Activated naive CD4-positive, alpha-beta T cell treated with anti-CD3 and anti-CD28 coated beads for 36 hours (primary cell): Measurements from ENCODE around the gene FMO1. TPM values are rescaled to one million over a fixed set of nuclear protein-coding genes. Genes with fewer than 3 reads are reported as not detected.
"Not testable (repeated sequence)": the region's sequence is repeated elsewhere in the genome, so short reads cannot be mapped to it uniquely, and the experiment has no call there.

Source experiments
- CTCF ChIA-PET: fragments of 350-600 bp; sonication (Branson Sonifier 250); formaldehyde crosslinking; loops from one replicate; lab custom pipeline; 2021; ENCODE audit warnings: antibody characterized with exemption; lab: Charles Lee
- DNase-seq: peaks from one replicate; pipeline ENCODE4 v3.0.0-alpha.2; 2020
- H3K27ac Mint-ChIP-seq: one replicate; pipeline ENCODE4 v1.8.0; 2021; ENCODE audit warnings: mild to moderate bottlenecking, mixed read lengths
- H3K27me3 Mint-ChIP-seq: one replicate; pipeline ENCODE4 v1.8.0; 2021; ENCODE audit warnings: low read depth, mixed read lengths
- H3K36me3 Mint-ChIP-seq: one replicate; pipeline ENCODE4 v1.8.0; 2021; ENCODE audit warnings: low read depth, mixed read lengths
- H3K4me1 Mint-ChIP-seq: one replicate; pipeline ENCODE4 v1.8.0; 2021; ENCODE audit warnings: low read depth, mixed read lengths
- H3K4me3 Mint-ChIP-seq: one replicate; pipeline ENCODE4 v1.8.0; 2021; ENCODE audit warnings: mild to moderate bottlenecking, moderate library complexity, mixed read lengths
- H3K9me3 Mint-ChIP-seq: one replicate; pipeline ENCODE4 v1.8.0; 2021; ENCODE audit warnings: mixed read lengths
- intact Hi-C: fragments of 100-400 bp; cut with micrococcal nuclease; formaldehyde crosslinking; loops from one replicate; pipeline ENCODE4 v1.15.1; 2023
- total RNA-seq, 2 experiments: library from RNA; stranded (reverse); gene quantifications; one replicate each; pipeline ENCODE4 v1.2.3, GENCODE V29; 2021

Gene FMO1
- total RNA-seq, 2 experiments from 2014 or later = not detected

DNA sequence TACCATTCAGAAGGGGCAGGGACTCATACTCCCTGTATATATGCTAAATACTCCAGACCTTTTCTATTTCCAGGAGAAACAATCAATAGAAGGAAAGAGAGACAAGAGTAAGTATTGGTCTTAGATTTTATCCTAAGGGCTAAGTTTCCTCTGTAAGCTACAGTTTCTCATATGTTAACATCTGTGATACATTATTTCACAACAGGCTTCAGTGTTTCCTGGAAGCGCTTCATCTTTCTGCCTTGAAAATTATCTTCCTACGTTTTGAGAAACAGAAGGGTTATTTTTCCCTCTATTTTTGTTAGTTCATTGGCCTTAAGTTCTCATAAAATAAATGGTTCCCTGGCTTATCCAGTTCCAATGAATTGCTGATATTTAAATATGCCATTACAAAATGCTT, 15.6 kb downstream of the FMO1 start:
- CTCF ChIA-PET = no interaction called here
- no peaks in the 10 kb centered on the region for H3K4me1 Mint-ChIP-seq
- no peaks in the 10 kb centered on the region for H3K36me3 Mint-ChIP-seq
- intact Hi-C loops = no loop called here
- peaks cover 3% of the 10 kb centered on the region for H3K27me3 Mint-ChIP-seq
- no peak overlapping the region for H3K27ac Mint-ChIP-seq
- DNase-seq = no peak
- H3K9me3 Mint-ChIP-seq = no peaks in the 10 kb centered on the region
- no peak overlapping the region for H3K4me3 Mint-ChIP-seq

DNA sequence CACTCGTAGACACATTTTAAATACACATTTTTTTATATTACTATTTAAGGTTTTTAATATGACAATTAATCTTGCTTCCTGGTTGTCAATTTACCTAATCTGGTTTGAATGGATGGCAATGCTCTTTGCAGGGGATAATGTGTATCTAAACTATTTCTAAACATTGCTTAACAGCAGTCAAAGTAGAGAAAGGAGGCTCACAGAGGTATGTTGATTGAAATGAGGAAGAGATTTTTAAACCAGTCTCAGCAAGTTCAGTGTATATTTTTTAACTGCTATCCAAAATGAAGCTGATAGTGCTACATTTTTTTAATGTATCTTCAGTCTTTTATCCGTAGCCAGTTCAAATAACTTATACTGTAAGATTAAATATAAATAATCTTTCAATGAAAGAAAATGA, 17.4 kb downstream of the FMO1 start:
- Mint-ChIP-seq H3K4me3 (no peak overlapping the region), H3K36me3 (no peaks in the 10 kb centered on the region), H3K4me1 (no peaks in the 10 kb centered on the region), H3K27me3 (peaks cover 5% of the 10 kb centered on the region), H3K27ac (no peak overlapping the region), H3K9me3 (no peaks in the 10 kb centered on the region)
- DNase-seq = no peak
- CTCF ChIA-PET = no interaction called here
- intact Hi-C loops = no loop called here

GRCh38 chr1:171266930-171267329, 18.6 kb downstream of the FMO1 start:
- intact Hi-C loops = no loop called here
- no peaks in the 10 kb centered on the region for H3K36me3 Mint-ChIP-seq
- CTCF ChIA-PET = no interaction called here
- H3K27ac Mint-ChIP-seq = no peak overlapping the region
- no peaks in the 10 kb centered on the region for H3K4me1 Mint-ChIP-seq
- peaks cover 5% of the 10 kb centered on the region for H3K27me3 Mint-ChIP-seq
- H3K4me3 Mint-ChIP-seq = no peak overlapping the region
- no peak for DNase-seq
- no peaks in the 10 kb centered on the region for H3K9me3 Mint-ChIP-seq

DNA sequence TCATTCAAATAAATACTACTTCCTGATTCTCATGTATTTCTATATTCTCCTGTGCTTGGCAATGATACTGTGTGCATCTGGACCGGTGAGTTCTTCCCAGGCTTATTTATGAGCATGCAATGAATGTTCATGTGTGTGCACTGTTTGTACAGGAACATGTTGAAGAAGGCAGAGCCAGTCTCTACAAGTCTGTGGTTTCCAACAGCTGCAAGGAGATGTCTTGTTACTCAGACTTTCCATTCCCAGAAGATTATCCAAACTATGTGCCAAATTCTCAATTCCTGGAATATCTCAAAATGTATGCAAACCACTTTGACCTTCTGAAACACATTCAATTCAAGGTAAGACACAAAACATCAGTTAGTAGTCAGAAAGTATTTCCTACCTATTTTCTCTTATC, 19.1 kb downstream of the FMO1 start:
- peaks cover 5% of the 10 kb centered on the region for H3K27me3 Mint-ChIP-seq
- H3K4me1 Mint-ChIP-seq = no peaks in the 10 kb centered on the region
- intact Hi-C loops = no loop called here
- H3K4me3 Mint-ChIP-seq = no peak overlapping the region
- no peak overlapping the region for H3K27ac Mint-ChIP-seq
- DNase-seq = no peak
- H3K36me3 Mint-ChIP-seq = no peaks in the 10 kb centered on the region
- H3K9me3 Mint-ChIP-seq = no peaks in the 10 kb centered on the region
- CTCF ChIA-PET = no interaction called here

DNA sequence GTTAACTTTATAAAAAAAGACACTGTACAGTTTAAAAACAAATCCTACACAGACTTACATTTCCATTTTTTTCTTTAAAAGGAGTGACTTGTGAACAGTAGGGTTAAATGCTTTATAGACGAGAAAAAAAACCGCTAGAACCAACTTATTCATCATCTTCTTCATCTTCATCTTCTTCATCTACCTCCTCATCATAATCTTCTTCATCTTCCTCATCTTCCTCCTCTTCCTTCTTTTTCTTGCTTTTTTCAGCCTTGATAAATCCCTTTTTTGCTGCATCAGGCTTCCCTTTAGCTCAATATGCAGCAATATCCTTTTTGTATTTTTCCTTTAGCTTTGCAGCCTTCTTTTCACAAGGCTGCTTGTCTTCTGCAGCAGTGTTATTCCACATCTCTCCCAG, 22.5 kb downstream of the FMO1 start:
- intact Hi-C loops = no loop called here
- Mint-ChIP-seq H3K9me3 (no peaks in the 10 kb centered on the region), H3K27me3 (peaks cover 8% of the 10 kb centered on the region), H3K4me3 (no peak overlapping the region), H3K36me3 (no peaks in the 10 kb centered on the region), H3K4me1 (no peaks in the 10 kb centered on the region), H3K27ac (no peak overlapping the region)
- CTCF ChIA-PET = no interaction called here
- no peak for DNase-seq

DNA sequence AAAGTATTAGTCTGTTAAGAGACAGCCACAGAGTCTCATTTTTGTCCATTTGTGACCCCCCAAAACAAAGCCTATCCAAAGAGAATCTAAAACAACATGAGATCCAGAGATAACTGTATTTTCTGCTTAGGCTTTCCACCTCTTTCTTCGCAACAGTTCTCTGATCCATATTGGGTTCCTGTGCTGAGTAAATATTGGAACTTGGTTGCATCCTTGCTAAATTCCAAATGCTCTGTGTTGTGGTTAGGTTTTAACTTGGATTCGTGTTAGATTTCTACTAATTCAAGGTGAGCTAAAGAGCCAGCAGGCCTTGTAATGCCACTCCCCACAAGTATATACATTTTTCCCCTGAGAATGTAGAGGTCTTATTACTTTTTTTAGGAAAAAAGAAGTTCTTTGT, 29.2 kb downstream of the FMO1 start:
- no peaks in the 10 kb centered on the region for H3K4me1 Mint-ChIP-seq
- H3K27ac Mint-ChIP-seq = no peak overlapping the region
- DNase-seq = no peak
- H3K9me3 Mint-ChIP-seq = no peaks in the 10 kb centered on the region
- peaks cover 18% of the 10 kb centered on the region for H3K27me3 Mint-ChIP-seq
- H3K4me3 Mint-ChIP-seq = no peak overlapping the region
- intact Hi-C loops = no loop called here
- CTCF ChIA-PET = interaction anchor here (0.6 kb wide), 1 partner anchor 84 kb away, joined by 4 read pairs; no protein-coding TSS in a partner anchor
- no peaks in the 10 kb centered on the region for H3K36me3 Mint-ChIP-seq

DNA sequence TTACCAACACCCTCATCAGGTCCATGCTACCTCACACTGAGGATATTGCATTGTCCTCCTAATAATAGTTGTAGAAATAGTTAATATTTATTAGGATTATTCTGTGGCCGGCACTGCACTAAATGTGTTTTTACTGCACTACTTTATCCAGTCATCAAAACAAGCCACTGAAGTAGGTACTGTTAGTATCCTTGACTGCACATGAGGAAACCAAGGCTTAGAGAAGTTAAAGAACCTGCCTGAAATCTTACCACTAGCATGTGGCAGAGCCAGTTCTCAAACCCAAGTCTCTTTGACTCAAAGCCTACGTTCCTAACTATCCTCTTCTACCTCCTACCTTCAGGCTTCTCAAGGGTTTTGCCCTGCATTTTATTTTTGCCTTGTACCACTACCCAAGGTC, 30.9 kb downstream of the FMO1 start:
- intact Hi-C loops = no loop called here
- CTCF ChIA-PET = no interaction called here

GRCh38 chr1:171279678-171280077, 31.4 kb downstream of the FMO1 start:
- CTCF ChIA-PET = no interaction called here
- Mint-ChIP-seq H3K36me3 (no peaks in the 10 kb centered on the region), H3K4me1 (no peaks in the 10 kb centered on the region), H3K27ac (no peak overlapping the region), H3K9me3 (no peaks in the 10 kb centered on the region), H3K4me3 (no peak overlapping the region), H3K27me3 (peaks cover 23% of the 10 kb centered on the region)
- no peak for DNase-seq
- intact Hi-C loops = no loop called here

More for the DNA sequence above, 30.9 kb downstream of the FMO1 start:
- H3K27me3 Mint-ChIP-seq = peaks cover 22% of the 10 kb centered on the region
- H3K36me3 Mint-ChIP-seq = no peaks in the 10 kb centered on the region
- no peaks in the 10 kb centered on the region for H3K4me1 Mint-ChIP-seq
- H3K9me3 Mint-ChIP-seq = no peaks in the 10 kb centered on the region
- no peak overlapping the region for H3K27ac Mint-ChIP-seq
- no peak for DNase-seq
- H3K4me3 Mint-ChIP-seq = no peak overlapping the region

GRCh38 chr1:171280599-171280998, 32.3 kb downstream of the FMO1 start:
- intact Hi-C loops = no loop called here

DNA sequence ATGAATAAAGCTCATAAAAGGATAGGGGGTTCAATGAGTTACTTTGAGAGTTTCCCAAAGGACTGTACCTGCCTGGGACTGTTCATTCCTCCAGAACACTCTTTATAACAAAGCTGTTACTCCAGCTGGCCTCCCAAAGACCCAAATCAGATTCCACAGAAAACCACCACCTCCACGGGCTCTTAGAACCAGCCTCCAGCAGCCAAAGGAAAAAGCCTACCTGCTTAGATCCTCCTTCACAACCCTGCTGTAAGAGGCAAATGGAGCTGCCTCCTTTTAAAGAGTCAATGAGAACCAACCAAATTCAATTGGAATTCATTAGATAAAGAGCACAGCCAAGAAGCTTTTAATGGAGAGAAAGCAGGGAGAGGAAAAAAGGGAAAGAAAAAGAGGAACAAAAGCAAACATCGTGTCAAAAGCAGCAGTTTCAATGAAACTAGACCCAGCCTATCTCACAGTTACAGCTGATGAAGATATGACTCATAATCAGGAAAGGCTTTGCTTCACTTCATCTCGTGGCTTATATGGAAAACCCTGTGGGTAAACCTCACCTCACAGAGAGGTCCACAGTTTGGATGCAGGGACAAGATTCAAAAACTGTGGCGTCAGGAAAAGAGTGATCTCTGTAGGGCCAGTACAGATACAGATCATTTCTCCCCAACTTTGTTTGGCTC, 37.9 kb downstream of the FMO1 start:
- H3K27me3 Mint-ChIP-seq = peaks cover 13% of the 10 kb centered on the region
- H3K27ac Mint-ChIP-seq = no peak overlapping the region
- DNase-seq = no peak
- CTCF ChIA-PET = interaction anchor here (0.6 to 1.6 kb wide), 2 partner anchors 27 to 41 kb away, joined by 3 to 8 read pairs; partner anchors contain the start of gene FMO4
- no peaks in the 10 kb centered on the region for H3K4me1 Mint-ChIP-seq
- intact Hi-C loops = loop anchor here (2.0 kb wide), 1 partner anchor 29 kb away; the partner anchor contains the start of gene FMO4
- no peak overlapping the region for H3K4me3 Mint-ChIP-seq
- no peaks in the 10 kb centered on the region for H3K9me3 Mint-ChIP-seq
- no peaks in the 10 kb centered on the region for H3K36me3 Mint-ChIP-seq

More at GRCh38 chr1:171280599-171280998, 32.3 kb downstream of the FMO1 start:
- H3K9me3 Mint-ChIP-seq = no peaks in the 10 kb centered on the region
- H3K4me1 Mint-ChIP-seq = no peaks in the 10 kb centered on the region
- CTCF ChIA-PET = interaction anchor here (1.1 kb wide), 1 partner anchor 33 kb away, joined by 7 read pairs; the partner anchor contains the start of gene FMO4
- no peak overlapping the region for H3K27ac Mint-ChIP-seq
- H3K4me3 Mint-ChIP-seq = no peak overlapping the region
- DNase-seq = no peak
- H3K36me3 Mint-ChIP-seq = no peaks in the 10 kb centered on the region
- peaks cover 25% of the 10 kb centered on the region for H3K27me3 Mint-ChIP-seq

- Mint-ChIP-seq H3K36me3 (no peaks in the 10 kb centered on the region), H3K9me3 (no peaks in the 10 kb centered on the region), H3K27ac (no peak overlapping the region), H3K4me1 (no peaks in the 10 kb centered on the region), H3K4me3 (no peak overlapping the region), H3K27me3 (peaks cover 6% of the 10 kb centered on the region)
- intact Hi-C loops = no loop called here
- DNase-seq = no peak
- CTCF ChIA-PET = no interaction called here
Observed at GRCh38 chr1:171290621-171291020, 42.3 kb downstream of the FMO1 start.

GRCh38 chr1:171292799-171293198, 44.5 kb downstream of the FMO1 start:
- Mint-ChIP-seq H3K27ac (no peak overlapping the region), H3K36me3 (no peaks in the 10 kb centered on the region), H3K27me3 (peaks cover 11% of the 10 kb centered on the region), H3K4me1 (no peaks in the 10 kb centered on the region), H3K9me3 (peaks cover under 1% of the 10 kb centered on the region), H3K4me3 (no peak overlapping the region)
- intact Hi-C loops = no loop called here
- CTCF ChIA-PET = interaction anchor here (1.7 kb wide), 1 partner anchor 21 kb away, joined by 8 read pairs; the partner anchor contains the start of gene FMO4
- DNase-seq = no peak

- intact Hi-C loops, H3K4me1 Mint-ChIP-seq, CTCF ChIA-PET, H3K36me3 Mint-ChIP-seq, DNase-seq, H3K27ac Mint-ChIP-seq, H3K4me3 Mint-ChIP-seq: not testable (repeated sequence)
- peaks cover 12% of the 10 kb centered on the region for H3K27me3 Mint-ChIP-seq
- H3K9me3 Mint-ChIP-seq = peaks cover 12% of the 10 kb centered on the region
Observed at GRCh38 chr1:171295383-171295782, 47.1 kb downstream of the FMO1 start.
